ENCODE results near the gene KCTD17.

GRCh38 chr22:37075822-37076433 is 24.4 kb downstream of the KCTD17 start:
- no peak for TF ChIP-seq CTCF (conservative IDR thresholded peaks at IDR 0.05 in 1 of 2, IDR thresholded peaks at IDR 0.05 in 1 of 2; ENCODE audit: low read depth in 1 of 2, low read length in 2 of 2)
- TF ChIP-seq EZH2 (IDR thresholded peaks at IDR 0.05; ENCODE audit: low read length, missing control alignments): no peak
